K562 (cell line): ENCODE measurements around the gene ATP5PO.
"Not testable (repeated sequence)": the region's sequence is repeated elsewhere in the genome, so short reads cannot be mapped to it uniquely, and the experiment has no call there.

ENCODE experiments used
- ATF2 ChIP-seq: sonication (generic); formaldehyde crosslinking; IDR thresholded peaks from 2 replicates; pipeline ENCODE4 v1.8.1; 2022; ENCODE audit warnings: missing genetic modification reagents
- MECOM ChIP-seq: fragments of 250-450 bp; sonication (Bioruptor Pico); IDR thresholded peaks from 2 replicates; pipeline ENCODE4 v1.8.0; 2022; ENCODE audit warnings: inconsistent platforms
- TF ChIP-seq, protein P1 (sequence below): sonication (generic); formaldehyde crosslinking; IDR thresholded peaks from 2 replicates; pipeline ENCODE4 v1.9.0; 2022; ENCODE audit warnings: mild to moderate bottlenecking, missing genetic modification reagents
- TF ChIP-seq, protein P2 (sequence below): IDR thresholded peaks from 2 replicates; pipeline ENCODE4 v1.6.1; 2016; ENCODE audit warnings: missing genetic modification characterization, missing compliant biosample characterization

GRCh38 chr21:33867868-33868267, 47.7 kb downstream of the ATP5PO start:
- TF ChIP-seq, protein P1, sequence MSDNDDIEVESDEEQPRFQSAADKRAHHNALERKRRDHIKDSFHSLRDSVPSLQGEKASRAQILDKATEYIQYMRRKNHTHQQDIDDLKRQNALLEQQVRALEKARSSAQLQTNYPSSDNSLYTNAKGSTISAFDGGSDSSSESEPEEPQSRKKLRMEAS: not testable (repeated sequence)
- TF ChIP-seq ATF2; MECOM (CRISPR knock-in tag): not testable (repeated sequence)
- TF ChIP-seq, protein P2, sequence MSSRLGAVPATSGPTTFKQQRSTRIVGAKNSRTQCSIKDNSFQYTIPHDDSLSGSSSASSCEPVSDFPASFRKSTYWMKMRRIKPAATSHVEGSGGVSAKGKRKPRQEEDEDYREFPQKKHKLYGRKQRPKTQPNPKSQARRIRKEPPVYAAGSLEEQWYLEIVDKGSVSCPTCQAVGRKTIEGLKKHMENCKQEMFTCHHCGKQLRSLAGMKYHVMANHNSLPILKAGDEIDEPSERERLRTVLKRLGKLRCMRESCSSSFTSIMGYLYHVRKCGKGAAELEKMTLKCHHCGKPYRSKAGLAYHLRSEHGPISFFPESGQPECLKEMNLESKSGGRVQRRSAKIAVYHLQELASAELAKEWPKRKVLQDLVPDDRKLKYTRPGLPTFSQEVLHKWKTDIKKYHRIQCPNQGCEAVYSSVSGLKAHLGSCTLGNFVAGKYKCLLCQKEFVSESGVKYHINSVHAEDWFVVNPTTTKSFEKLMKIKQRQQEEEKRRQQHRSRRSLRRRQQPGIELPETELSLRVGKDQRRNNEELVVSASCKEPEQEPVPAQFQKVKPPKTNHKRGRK (tag): not testable (repeated sequence)
